ENCODE results near the gene LCA5L.
A peak's percentile ranks its signal among the peaks of the same experiment; 100 is the strongest.
"Not testable (repeated sequence)": the region's sequence is repeated elsewhere in the genome, so short reads cannot be mapped to it uniquely, and the experiment has no call there.

Gene LCA5L

GRCh38 chr21:39379986-39380891 lies 65.3 kb downstream of the LCA5L start:
- CTCF ChIA-PET, result interaction anchor here (0.9 to 1.1 kb wide), 5 partner anchors 9 to 197 kb away, joined by 3 read pairs; no protein-coding TSS in a partner anchor
- POLR2A ChIA-PET, result no interaction called here
- no peak for TF ChIP-seq CTCF (IDR thresholded peaks at IDR 0.05; ENCODE audit: control extremely low read depth, extremely low read depth, low read depth, missing control alignments)
- DNase-seq (ENCODE audit: extremely low spot score), result peak; percentile 94

DNA sequence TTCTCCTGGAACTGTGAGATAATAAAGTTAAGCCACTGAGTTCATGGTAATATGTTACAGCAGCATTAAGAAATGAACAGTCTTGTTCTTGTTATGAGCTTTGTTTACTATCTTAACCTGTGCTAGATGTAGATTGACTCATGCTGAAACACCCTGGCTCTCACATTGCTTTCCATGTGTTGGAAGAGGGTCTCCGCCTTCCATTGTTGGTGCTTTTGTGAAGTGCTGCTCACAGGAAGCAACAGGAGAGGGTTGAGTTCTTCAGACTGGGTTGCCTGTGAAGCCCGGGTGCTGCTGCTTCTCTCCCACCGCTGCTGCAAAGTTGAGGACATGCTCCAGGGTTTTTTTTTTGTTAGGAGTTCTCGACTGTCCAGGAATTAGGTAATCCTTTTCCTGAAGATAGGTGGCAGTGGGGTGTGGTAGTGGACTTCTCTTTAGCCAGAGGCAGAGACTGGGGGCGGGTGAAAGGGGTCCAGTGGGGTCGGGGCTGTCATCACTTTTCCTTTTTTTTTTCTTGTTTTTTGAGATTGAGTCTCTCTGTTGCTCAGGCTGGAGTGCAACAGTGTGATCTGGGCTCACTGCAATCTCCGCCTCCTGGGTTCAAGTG lies 68.0 kb downstream of the LCA5L start:
- TF ChIP-seq CTCF (IDR thresholded peaks at IDR 0.05; ENCODE audit: control extremely low read depth, extremely low read depth, low read depth, missing control alignments), result no peak
- ChIA-PET POLR2A (no interaction called here), CTCF (interaction anchor here (1.2 to 1.7 kb wide), 2 partner anchors 10 to 13 kb away, joined by 5 to 6 read pairs; no protein-coding TSS in a partner anchor)
- no peak for DNase-seq (ENCODE audit: extremely low spot score)

- no peak for TF ChIP-seq CTCF (IDR thresholded peaks at IDR 0.05; ENCODE audit: control extremely low read depth, extremely low read depth, low read depth, missing control alignments)
- no peak for DNase-seq (ENCODE audit: extremely low spot score)
- CTCF ChIA-PET, result interaction anchor here (2.9 kb wide), 1 partner anchor 12 kb away, joined by 15 read pairs; no protein-coding TSS in a partner anchor
- POLR2A ChIA-PET, result interaction anchor here (0.7 kb wide), 1 partner anchor 634 kb away, joined by 4 read pairs; no protein-coding TSS in a partner anchor
Observed at GRCh38 chr21:39375446-39375845, 70.1 kb downstream of the LCA5L start.

GRCh38 chr21:39374046-39374445 lies 71.5 kb downstream of the LCA5L start:
- no peak for DNase-seq (ENCODE audit: extremely low spot score)
- TF ChIP-seq CTCF (IDR thresholded peaks at IDR 0.05; ENCODE audit: control extremely low read depth, extremely low read depth, low read depth, missing control alignments), result no peak
- CTCF ChIA-PET, result interaction anchor here (1.4 to 2.9 kb wide), 5 partner anchors 11 to 67 kb away, joined by 3 to 15 read pairs (median 8); no protein-coding TSS in a partner anchor
- POLR2A ChIA-PET, result no interaction called here

GRCh38 chr21:39373634-39374033 lies 71.9 kb downstream of the LCA5L start:
- no peak for DNase-seq (ENCODE audit: extremely low spot score)
- ChIA-PET CTCF (interaction anchor here (1.4 to 2.9 kb wide), 5 partner anchors 10 to 68 kb away, joined by 3 to 15 read pairs (median 8); no protein-coding TSS in a partner anchor), POLR2A (no interaction called here)
- peak; percentile 35 for TF ChIP-seq CTCF (IDR thresholded peaks at IDR 0.05; ENCODE audit: control extremely low read depth, extremely low read depth, low read depth, missing control alignments)

- DNase-seq (ENCODE audit: extremely low spot score); POLR2A ChIA-PET: not testable (repeated sequence)
- CTCF ChIA-PET, result interaction anchor here (1.2 kb wide), 1 partner anchor 10 kb away, joined by 3 read pairs; a partner anchor contains a TSS
Observed at GRCh38 chr21:39369896-39370288, 75.7 kb downstream of the LCA5L start.

Data from GM10248 (cell line).